ENCODE data around the gene CD44.
A peak's percentile ranks its signal among the peaks of the same experiment; 100 is the strongest.

CD44 gene

DNA sequence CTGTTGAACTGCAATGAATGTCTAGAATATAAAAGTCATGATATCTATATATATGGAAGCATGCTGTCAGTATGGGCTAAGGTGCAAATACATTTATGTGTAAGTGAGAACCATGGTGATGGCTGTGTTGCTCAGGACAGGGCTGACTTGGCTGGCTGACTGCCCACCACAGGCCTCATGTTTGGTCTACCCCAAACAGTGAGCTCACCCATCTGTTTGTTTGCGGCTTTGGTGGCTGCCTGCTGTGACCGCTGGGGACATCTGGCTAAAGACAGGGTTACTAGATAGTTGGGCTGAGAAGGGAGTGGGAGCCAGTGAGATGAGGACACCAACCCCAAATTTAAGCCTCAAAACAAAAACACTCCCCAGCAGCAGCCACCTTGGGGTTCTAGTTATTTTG lies 6.3 kb downstream of the CD44 start:
- Histone ChIP-seq H3K36me3 (ENCODE audit: control insufficient read depth, insufficient read depth, low read length) (peaks cover 33% of the 10 kb centered on the region), H3K27me3 (replicated peaks; ENCODE audit: control insufficient read depth, insufficient read depth, low read length, poor library complexity, severe bottlenecking) (no peaks in the 10 kb centered on the region), H3K27ac (ENCODE audit: insufficient read depth, low read length, poor library complexity, severe bottlenecking) (peak overlapping the region; percentile 85), H3K4me3 (ENCODE audit: insufficient read depth, low read depth, low read length, poor library complexity, severe bottlenecking) (peak overlapping the region; percentile 85), H3K9me3 (ENCODE audit: control insufficient read depth, low read length) (no peaks in the 10 kb centered on the region), H3K4me1 (ENCODE audit: control insufficient read depth, insufficient read depth, low read length, poor library complexity, severe bottlenecking) (peaks cover 59% of the 10 kb centered on the region)
- no peak for DNase-seq

DNA sequence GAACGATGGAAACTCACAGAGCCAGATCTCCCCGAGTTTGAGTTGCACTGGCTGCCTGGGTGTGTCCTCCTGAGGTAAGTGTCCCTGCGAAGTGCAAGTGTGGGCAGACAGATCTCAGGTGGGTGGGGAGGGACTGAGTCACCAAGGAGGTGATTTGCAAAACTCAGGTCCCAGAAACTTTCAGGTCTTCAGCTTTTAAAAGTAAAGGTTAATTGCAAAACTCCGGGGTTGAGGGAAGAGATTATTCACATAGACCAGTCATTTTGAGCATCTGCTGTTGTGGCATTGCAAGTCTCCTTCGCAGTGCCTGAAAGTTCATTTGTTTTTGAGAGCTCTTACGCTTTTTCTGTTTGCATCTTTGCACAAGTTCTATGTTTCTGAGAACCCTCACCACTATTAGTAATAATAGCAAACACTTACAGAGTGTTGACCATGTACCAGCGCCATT lies 7.1 kb downstream of the CD44 start:
- peaks cover 33% of the 10 kb centered on the region for H3K36me3 ChIP-seq (ENCODE audit: control insufficient read depth, insufficient read depth, low read length)
- peak; percentile 31 to 63 (median 52) for DNase-seq
- peak overlapping the region; percentile 85 for H3K27ac ChIP-seq (ENCODE audit: insufficient read depth, low read length, poor library complexity, severe bottlenecking)
- no peaks in the 10 kb centered on the region for H3K27me3 ChIP-seq (replicated peaks; ENCODE audit: control insufficient read depth, insufficient read depth, low read length, poor library complexity, severe bottlenecking)
- peak overlapping the region; percentile 19 for H3K4me3 ChIP-seq (ENCODE audit: insufficient read depth, low read depth, low read length, poor library complexity, severe bottlenecking)
- H3K9me3 ChIP-seq (ENCODE audit: control insufficient read depth, low read length), result no peaks in the 10 kb centered on the region
- H3K4me1 ChIP-seq (ENCODE audit: control insufficient read depth, insufficient read depth, low read length, poor library complexity, severe bottlenecking), result peaks cover 67% of the 10 kb centered on the region

DNA sequence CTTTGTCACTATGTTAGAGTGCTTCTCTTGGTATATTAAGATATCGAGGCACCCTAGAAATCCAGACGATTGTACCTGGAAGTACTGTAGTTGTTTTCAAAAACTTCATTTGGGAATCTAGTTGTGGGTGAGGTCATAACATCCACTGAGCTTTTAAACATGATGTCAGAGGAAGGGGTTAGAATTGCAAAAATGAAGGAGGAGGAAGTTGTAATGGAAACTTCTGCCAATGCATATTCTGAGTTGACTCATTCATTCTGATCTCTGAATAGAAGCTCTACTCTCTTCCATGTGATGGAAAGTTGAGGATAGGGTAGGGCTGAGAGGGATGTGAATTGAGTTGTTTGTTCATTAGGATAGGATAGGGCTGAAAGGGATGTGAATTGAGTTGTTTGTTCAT lies 7.7 kb downstream of the CD44 start:
- H3K36me3 ChIP-seq (ENCODE audit: control insufficient read depth, insufficient read depth, low read length), result peaks cover 33% of the 10 kb centered on the region
- peak overlapping the region; percentile 19 for H3K4me3 ChIP-seq (ENCODE audit: insufficient read depth, low read depth, low read length, poor library complexity, severe bottlenecking)
- peak overlapping the region; percentile 85 for H3K27ac ChIP-seq (ENCODE audit: insufficient read depth, low read length, poor library complexity, severe bottlenecking)

DNA sequence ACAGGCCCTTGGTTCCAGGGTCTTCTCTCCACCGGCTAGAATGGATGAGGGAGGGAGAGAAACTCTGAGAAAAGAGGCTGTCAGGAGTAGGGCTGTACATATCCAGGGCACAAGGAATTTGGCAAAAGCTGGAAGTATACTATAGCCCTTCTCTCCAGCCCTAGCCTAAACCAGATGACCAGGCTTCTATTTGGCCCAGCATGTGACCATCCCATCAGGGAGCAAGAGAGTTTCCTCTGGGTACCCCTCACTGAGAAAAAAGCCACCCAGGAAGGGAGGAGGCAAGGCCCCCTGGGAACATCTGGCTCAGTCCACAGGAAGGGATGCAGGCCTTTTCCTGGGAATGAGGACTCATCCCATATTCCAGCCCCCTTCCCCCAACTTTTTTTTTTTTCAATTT lies 8.3 kb downstream of the CD44 start:
- Histone ChIP-seq H3K27me3 (replicated peaks; ENCODE audit: control insufficient read depth, insufficient read depth, low read length, poor library complexity, severe bottlenecking) (no peaks in the 10 kb centered on the region), H3K4me3 (ENCODE audit: insufficient read depth, low read depth, low read length, poor library complexity, severe bottlenecking) (no peak overlapping the region), H3K4me1 (ENCODE audit: control insufficient read depth, insufficient read depth, low read length, poor library complexity, severe bottlenecking) (peaks cover 79% of the 10 kb centered on the region), H3K36me3 (ENCODE audit: control insufficient read depth, insufficient read depth, low read length) (peaks cover 33% of the 10 kb centered on the region), H3K9me3 (ENCODE audit: control insufficient read depth, low read length) (no peaks in the 10 kb centered on the region), H3K27ac (ENCODE audit: insufficient read depth, low read length, poor library complexity, severe bottlenecking) (peak overlapping the region; percentile 85)
- no peak for DNase-seq

More for the DNA sequence above, 7.7 kb downstream of the CD44 start:
- Histone ChIP-seq H3K27me3 (replicated peaks; ENCODE audit: control insufficient read depth, insufficient read depth, low read length, poor library complexity, severe bottlenecking) (no peaks in the 10 kb centered on the region), H3K9me3 (ENCODE audit: control insufficient read depth, low read length) (no peaks in the 10 kb centered on the region), H3K4me1 (ENCODE audit: control insufficient read depth, insufficient read depth, low read length, poor library complexity, severe bottlenecking) (peaks cover 73% of the 10 kb centered on the region)
- no peak for DNase-seq

DNA sequence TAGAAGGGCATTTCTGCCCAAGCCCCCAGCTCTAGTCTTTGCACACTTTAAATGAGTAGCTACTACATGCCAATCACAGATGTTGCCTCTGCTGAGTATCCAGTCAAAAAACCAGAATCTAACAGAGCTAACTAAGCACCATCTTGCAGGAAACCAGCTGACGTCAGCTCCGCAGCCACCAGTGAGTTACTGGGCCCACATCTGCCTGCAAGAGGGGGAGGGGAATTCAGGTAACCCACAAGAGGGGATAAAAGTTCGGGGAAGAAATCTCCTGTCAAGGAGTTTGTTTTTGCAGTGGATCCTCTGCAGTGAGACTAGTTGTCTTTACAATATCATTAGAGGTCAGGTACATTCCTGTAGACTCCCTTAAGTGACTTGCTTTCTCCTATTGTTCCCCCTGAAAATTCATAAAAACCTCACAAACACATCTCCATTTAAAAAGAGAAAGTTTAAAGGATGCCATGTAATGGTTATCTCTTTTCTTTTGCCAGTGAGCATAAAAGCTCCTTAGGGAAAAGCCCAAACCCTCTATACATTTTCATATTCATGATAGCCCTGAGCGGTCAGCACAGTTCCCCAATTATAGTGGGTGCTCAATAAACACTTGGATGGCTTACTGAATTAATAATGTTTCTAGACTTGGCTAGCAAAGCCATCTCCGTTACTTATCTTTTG lies 9.3 kb downstream of the CD44 start:
- H3K9me3 ChIP-seq (ENCODE audit: control insufficient read depth, low read length), result no peaks in the 10 kb centered on the region
- H3K27me3 ChIP-seq (replicated peaks; ENCODE audit: control insufficient read depth, insufficient read depth, low read length, poor library complexity, severe bottlenecking), result no peaks in the 10 kb centered on the region
- H3K27ac ChIP-seq (ENCODE audit: insufficient read depth, low read length, poor library complexity, severe bottlenecking), result peak overlapping the region; percentile 43
- peak in 1 of 3 donors; percentile 52 for DNase-seq
- H3K36me3 ChIP-seq (ENCODE audit: control insufficient read depth, insufficient read depth, low read length), result peaks cover 37% of the 10 kb centered on the region
- H3K4me3 ChIP-seq (ENCODE audit: insufficient read depth, low read depth, low read length, poor library complexity, severe bottlenecking), result no peak overlapping the region
- peaks cover 82% of the 10 kb centered on the region for H3K4me1 ChIP-seq (ENCODE audit: control insufficient read depth, insufficient read depth, low read length, poor library complexity, severe bottlenecking)

DNA sequence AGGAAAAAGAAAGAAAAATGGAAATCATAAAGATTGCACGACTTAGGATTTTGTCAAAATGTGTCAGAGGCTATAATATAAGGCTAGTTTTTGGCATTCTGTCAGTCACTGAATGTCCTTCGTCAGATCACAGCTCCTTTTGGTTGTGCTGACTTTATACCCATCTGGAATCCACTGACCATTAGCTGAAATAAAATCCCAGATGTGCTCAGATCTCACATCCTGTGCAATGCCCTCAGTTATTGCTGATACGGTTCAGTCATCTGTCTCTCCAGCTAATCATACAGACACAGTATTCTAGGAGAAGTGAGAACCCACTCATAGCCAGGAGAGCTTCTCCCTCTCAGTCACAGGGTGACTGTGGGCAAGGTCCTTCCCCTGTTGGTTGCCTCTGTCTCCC lies 11.5 kb downstream of the CD44 start:
- DNase-seq, result no peak
- Histone ChIP-seq H3K4me3 (ENCODE audit: insufficient read depth, low read depth, low read length, poor library complexity, severe bottlenecking) (no peak overlapping the region), H3K4me1 (ENCODE audit: control insufficient read depth, insufficient read depth, low read length, poor library complexity, severe bottlenecking) (peaks cover 84% of the 10 kb centered on the region), H3K27me3 (replicated peaks; ENCODE audit: control insufficient read depth, insufficient read depth, low read length, poor library complexity, severe bottlenecking) (no peaks in the 10 kb centered on the region), H3K27ac (ENCODE audit: insufficient read depth, low read length, poor library complexity, severe bottlenecking) (peak overlapping the region; percentile 24), H3K9me3 (ENCODE audit: control insufficient read depth, low read length) (no peaks in the 10 kb centered on the region), H3K36me3 (ENCODE audit: control insufficient read depth, insufficient read depth, low read length) (peaks cover 39% of the 10 kb centered on the region)

DNA sequence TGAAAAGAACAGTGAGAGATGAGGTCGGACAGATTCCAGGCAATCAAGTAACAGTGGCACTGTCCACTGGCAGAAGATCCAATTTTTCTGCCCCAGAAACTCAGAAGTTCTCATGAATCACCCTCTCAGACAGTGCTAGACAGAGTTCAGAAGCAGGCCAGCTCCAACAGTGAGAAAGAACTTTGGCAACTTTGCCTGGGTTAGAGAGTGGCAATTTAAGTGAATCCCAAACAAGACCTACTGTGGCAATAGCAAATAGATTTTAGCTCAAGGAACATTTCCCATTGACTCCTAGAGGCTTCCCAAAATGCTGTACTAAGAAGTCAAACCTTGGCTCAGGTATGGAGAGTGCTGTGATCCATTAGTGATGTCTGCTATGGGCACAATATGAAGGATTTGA lies 12.3 kb downstream of the CD44 start:
- Histone ChIP-seq H3K27ac (ENCODE audit: insufficient read depth, low read length, poor library complexity, severe bottlenecking) (peak overlapping the region; percentile 24), H3K4me1 (ENCODE audit: control insufficient read depth, insufficient read depth, low read length, poor library complexity, severe bottlenecking) (peaks cover 85% of the 10 kb centered on the region)

DNA sequence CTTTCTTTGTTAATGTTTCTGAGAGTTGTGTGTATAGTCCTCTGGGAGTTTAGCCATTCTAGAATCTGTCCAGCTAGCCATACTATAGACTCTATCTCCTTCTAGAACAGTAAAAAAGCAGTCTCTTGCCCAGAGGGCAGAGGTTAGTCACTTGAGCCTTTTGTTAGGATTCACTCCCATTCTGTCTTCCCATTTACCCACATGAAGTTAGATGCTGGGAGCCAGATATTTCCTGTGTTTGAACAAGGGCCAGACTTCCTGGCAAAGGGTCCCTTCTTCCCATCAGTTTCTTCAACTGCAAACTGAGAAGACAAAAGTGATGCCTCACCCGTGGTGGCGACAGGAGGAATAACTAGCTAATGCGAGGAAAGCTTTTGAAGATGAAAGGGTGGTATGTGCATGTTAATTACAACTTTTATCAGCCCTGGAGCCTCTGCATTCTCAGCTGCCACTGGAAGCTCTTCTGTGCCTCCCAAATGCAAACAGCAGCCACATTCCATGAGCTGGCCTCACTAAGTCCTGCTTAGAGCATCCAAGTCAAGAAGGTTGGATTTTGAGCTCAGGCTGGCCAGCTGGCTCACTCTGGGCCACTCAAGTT lies 12.8 kb downstream of the CD44 start:
- Histone ChIP-seq H3K27me3 (replicated peaks; ENCODE audit: control insufficient read depth, insufficient read depth, low read length, poor library complexity, severe bottlenecking) (no peaks in the 10 kb centered on the region), H3K27ac (ENCODE audit: insufficient read depth, low read length, poor library complexity, severe bottlenecking) (peak overlapping the region; percentile 24), H3K4me1 (ENCODE audit: control insufficient read depth, insufficient read depth, low read length, poor library complexity, severe bottlenecking) (peaks cover 86% of the 10 kb centered on the region), H3K36me3 (ENCODE audit: control insufficient read depth, insufficient read depth, low read length) (peaks cover 39% of the 10 kb centered on the region), H3K9me3 (ENCODE audit: control insufficient read depth, low read length) (no peaks in the 10 kb centered on the region), H3K4me3 (ENCODE audit: insufficient read depth, low read depth, low read length, poor library complexity, severe bottlenecking) (no peak overlapping the region)
- DNase-seq, result no peak

More for the DNA sequence above, 12.3 kb downstream of the CD44 start:
- Histone ChIP-seq H3K4me3 (ENCODE audit: insufficient read depth, low read depth, low read length, poor library complexity, severe bottlenecking) (no peak overlapping the region), H3K36me3 (ENCODE audit: control insufficient read depth, insufficient read depth, low read length) (peaks cover 39% of the 10 kb centered on the region), H3K27me3 (replicated peaks; ENCODE audit: control insufficient read depth, insufficient read depth, low read length, poor library complexity, severe bottlenecking) (no peaks in the 10 kb centered on the region), H3K9me3 (ENCODE audit: control insufficient read depth, low read length) (no peaks in the 10 kb centered on the region)
- no peak for DNase-seq

DNA sequence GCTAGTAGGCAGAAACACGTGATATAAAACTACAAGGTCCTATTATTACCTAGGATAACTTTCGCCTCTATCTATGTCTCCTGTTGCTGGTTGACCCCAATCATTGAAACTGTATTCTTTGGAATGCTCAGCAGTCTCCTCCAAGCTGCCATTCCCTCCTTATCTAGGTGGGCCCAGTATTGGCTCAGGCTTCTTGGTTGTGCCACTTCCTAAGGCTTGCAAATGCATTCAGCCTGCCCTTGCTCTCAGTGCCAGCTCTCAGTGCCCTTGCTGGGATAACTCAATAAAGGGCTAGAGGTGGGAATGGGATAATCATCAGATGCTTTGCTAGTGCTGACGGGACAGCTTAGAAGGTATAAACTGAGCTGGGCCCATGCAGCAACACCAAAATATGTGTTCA lies 13.6 kb downstream of the CD44 start:
- peaks cover 41% of the 10 kb centered on the region for H3K36me3 ChIP-seq (ENCODE audit: control insufficient read depth, insufficient read depth, low read length)
- DNase-seq, result no peak
- peaks cover 84% of the 10 kb centered on the region for H3K4me1 ChIP-seq (ENCODE audit: control insufficient read depth, insufficient read depth, low read length, poor library complexity, severe bottlenecking)

DNA sequence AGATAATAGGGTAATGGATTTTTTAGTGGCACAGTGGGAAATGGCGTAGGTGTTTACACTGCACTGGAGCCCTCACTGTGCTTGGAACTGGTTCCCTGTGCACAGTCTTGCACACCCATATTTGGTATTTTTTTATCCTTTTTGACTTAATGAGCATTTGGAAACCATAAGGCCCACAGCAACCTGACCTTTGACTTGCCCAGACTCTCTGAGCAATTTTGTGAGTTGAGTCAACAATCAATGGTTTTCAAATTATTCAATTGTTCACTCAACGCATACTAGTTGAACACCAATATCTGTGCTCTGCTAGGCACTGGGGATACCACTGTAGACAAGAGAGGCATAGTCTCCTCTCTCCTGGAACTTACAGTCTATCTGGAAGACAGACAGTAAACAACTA lies 14.3 kb downstream of the CD44 start:
- H3K27ac ChIP-seq (ENCODE audit: insufficient read depth, low read length, poor library complexity, severe bottlenecking), result no peak overlapping the region
- no peak for DNase-seq
- H3K27me3 ChIP-seq (replicated peaks; ENCODE audit: control insufficient read depth, insufficient read depth, low read length, poor library complexity, severe bottlenecking), result no peaks in the 10 kb centered on the region
- no peaks in the 10 kb centered on the region for H3K9me3 ChIP-seq (ENCODE audit: control insufficient read depth, low read length)
- H3K36me3 ChIP-seq (ENCODE audit: control insufficient read depth, insufficient read depth, low read length), result peaks cover 45% of the 10 kb centered on the region
- H3K4me3 ChIP-seq (ENCODE audit: insufficient read depth, low read depth, low read length, poor library complexity, severe bottlenecking), result no peak overlapping the region
- peaks cover 86% of the 10 kb centered on the region for H3K4me1 ChIP-seq (ENCODE audit: control insufficient read depth, insufficient read depth, low read length, poor library complexity, severe bottlenecking)

More for the DNA sequence above, 13.6 kb downstream of the CD44 start:
- Histone ChIP-seq H3K9me3 (ENCODE audit: control insufficient read depth, low read length) (no peaks in the 10 kb centered on the region), H3K27ac (ENCODE audit: insufficient read depth, low read length, poor library complexity, severe bottlenecking) (peak overlapping the region; percentile 21), H3K4me3 (ENCODE audit: insufficient read depth, low read depth, low read length, poor library complexity, severe bottlenecking) (no peak overlapping the region), H3K27me3 (replicated peaks; ENCODE audit: control insufficient read depth, insufficient read depth, low read length, poor library complexity, severe bottlenecking) (no peaks in the 10 kb centered on the region)
